ENCODE data around the gene ICAM4. TPM values are rescaled to one million over a fixed set of nuclear protein-coding genes. Genes with fewer than 3 reads are reported as not detected.

The ICAM4 gene
- total and polyA plus RNA-seq, 2 of the 13 experiments (the other 11 are each of a cell fraction or from before 2014, with no cell fraction given) = 2.9 to 4.0 TPM

DNA sequence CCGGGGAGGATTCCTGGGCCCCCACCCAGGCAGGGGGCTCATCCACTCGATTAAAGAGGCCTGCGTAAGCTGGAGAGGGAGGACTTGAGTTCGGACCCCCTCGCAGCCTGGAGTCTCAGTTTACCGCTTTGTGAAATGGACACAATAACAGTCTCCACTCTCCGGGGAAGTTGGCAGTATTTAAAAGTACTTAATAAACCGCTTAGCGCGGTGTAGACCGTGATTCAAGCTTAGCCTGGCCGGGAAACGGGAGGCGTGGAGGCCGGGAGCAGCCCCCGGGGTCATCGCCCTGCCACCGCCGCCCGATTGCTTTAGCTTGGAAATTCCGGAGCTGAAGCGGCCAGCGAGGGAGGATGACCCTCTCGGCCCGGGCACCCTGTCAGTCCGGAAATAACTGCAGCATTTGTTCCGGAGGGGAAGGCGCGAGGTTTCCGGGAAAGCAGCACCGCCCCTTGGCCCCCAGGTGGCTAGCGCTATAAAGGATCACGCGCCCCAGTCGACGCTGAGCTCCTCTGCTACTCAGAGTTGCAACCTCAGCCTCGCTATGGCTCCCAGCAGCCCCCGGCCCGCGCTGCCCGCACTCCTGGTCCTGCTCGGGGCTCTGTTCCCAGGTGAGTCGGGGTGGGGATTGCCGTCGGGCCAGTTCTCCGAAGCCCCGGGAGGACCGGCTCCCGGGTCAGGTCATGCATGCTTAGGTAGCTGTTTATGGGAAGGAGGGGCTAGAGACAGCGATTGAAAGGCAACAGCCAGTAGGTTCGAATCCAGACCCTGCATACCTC lies 15.9 kb upstream of the ICAM4 start, which contains the start of gene ICAM1 (continued):
- TF ChIP-seq, protein P1, sequence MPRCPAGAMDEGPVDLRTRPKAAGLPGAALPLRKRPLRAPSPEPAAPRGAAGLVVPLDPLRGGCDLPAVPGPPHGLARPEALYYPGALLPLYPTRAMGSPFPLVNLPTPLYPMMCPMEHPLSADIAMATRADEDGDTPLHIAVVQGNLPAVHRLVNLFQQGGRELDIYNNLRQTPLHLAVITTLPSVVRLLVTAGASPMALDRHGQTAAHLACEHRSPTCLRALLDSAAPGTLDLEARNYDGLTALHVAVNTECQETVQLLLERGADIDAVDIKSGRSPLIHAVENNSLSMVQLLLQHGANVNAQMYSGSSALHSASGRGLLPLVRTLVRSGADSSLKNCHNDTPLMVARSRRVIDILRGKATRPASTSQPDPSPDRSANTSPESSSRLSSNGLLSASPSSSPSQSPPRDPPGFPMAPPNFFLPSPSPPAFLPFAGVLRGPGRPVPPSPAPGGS (CRISPR knock-in tag; IDR thresholded peaks at IDR 0.05) = 0 out of 2 replicates have a peak, but pooled peaks have one; percentile 46
- TF ChIP-seq NFIC (IDR thresholded peaks at IDR 0.05; ENCODE audit: low read length) (0 out of 2 replicates have a peak, but pooled peaks have one; percentile 15), RBM39 (IDR thresholded peaks at IDR 0.05; ENCODE audit: low read depth, low read length, poor library complexity, severe bottlenecking) (no peak), RAD51 (IDR thresholded peaks at IDR 0.05; ENCODE audit: borderline replicate concordance) (no peak), FOSL2 (CRISPR knock-in tag; IDR thresholded peaks at IDR 0.05) (peak; percentile 64), ZNF883 (CRISPR knock-in tag; IDR thresholded peaks at IDR 0.05; ENCODE audit: not compliant biosample characterization) (peak; percentile 61), YY1 (IDR thresholded peaks at IDR 0.05; ENCODE audit: insufficient read depth, insufficient replicate concordance, low read depth, low read length) (no peak), PHB2 (IDR thresholded peaks at IDR 0.05; ENCODE audit: partially characterized antibody) (no peak), NFATC3 (CRISPR knock-in tag; IDR thresholded peaks at IDR 0.05) (0 out of 2 replicates have a peak, but pooled peaks have one; percentile 43), ZNF766 (CRISPR knock-in tag; IDR thresholded peaks at IDR 0.05; ENCODE audit: borderline replicate concordance) (peak; percentile 65; the same call in 1 of the 2 replicates), SMARCE1 (IDR thresholded peaks at IDR 0.05; ENCODE audit: borderline replicate concordance) (no peak), HOXD1 (CRISPR knock-in tag; IDR thresholded peaks at IDR 0.05) (peak; percentile 46; the same call in 1 of the 2 replicates), NR1H2 (CRISPR knock-in tag; IDR thresholded peaks at IDR 0.05; ENCODE audit: borderline replicate concordance, low read depth) (no peak; the same call in 1 of the 2 replicates)
- TF ChIP-seq, protein P2, sequence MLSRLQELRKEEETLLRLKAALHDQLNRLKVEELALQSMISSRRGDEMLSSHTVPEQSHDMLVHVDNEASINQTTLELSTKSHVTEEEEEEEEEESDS (CRISPR knock-in tag; IDR thresholded peaks at IDR 0.05; ENCODE audit: borderline replicate concordance) = peak; percentile 54; the same call in 1 of the 2 replicates
- TF ChIP-seq, protein P3, sequence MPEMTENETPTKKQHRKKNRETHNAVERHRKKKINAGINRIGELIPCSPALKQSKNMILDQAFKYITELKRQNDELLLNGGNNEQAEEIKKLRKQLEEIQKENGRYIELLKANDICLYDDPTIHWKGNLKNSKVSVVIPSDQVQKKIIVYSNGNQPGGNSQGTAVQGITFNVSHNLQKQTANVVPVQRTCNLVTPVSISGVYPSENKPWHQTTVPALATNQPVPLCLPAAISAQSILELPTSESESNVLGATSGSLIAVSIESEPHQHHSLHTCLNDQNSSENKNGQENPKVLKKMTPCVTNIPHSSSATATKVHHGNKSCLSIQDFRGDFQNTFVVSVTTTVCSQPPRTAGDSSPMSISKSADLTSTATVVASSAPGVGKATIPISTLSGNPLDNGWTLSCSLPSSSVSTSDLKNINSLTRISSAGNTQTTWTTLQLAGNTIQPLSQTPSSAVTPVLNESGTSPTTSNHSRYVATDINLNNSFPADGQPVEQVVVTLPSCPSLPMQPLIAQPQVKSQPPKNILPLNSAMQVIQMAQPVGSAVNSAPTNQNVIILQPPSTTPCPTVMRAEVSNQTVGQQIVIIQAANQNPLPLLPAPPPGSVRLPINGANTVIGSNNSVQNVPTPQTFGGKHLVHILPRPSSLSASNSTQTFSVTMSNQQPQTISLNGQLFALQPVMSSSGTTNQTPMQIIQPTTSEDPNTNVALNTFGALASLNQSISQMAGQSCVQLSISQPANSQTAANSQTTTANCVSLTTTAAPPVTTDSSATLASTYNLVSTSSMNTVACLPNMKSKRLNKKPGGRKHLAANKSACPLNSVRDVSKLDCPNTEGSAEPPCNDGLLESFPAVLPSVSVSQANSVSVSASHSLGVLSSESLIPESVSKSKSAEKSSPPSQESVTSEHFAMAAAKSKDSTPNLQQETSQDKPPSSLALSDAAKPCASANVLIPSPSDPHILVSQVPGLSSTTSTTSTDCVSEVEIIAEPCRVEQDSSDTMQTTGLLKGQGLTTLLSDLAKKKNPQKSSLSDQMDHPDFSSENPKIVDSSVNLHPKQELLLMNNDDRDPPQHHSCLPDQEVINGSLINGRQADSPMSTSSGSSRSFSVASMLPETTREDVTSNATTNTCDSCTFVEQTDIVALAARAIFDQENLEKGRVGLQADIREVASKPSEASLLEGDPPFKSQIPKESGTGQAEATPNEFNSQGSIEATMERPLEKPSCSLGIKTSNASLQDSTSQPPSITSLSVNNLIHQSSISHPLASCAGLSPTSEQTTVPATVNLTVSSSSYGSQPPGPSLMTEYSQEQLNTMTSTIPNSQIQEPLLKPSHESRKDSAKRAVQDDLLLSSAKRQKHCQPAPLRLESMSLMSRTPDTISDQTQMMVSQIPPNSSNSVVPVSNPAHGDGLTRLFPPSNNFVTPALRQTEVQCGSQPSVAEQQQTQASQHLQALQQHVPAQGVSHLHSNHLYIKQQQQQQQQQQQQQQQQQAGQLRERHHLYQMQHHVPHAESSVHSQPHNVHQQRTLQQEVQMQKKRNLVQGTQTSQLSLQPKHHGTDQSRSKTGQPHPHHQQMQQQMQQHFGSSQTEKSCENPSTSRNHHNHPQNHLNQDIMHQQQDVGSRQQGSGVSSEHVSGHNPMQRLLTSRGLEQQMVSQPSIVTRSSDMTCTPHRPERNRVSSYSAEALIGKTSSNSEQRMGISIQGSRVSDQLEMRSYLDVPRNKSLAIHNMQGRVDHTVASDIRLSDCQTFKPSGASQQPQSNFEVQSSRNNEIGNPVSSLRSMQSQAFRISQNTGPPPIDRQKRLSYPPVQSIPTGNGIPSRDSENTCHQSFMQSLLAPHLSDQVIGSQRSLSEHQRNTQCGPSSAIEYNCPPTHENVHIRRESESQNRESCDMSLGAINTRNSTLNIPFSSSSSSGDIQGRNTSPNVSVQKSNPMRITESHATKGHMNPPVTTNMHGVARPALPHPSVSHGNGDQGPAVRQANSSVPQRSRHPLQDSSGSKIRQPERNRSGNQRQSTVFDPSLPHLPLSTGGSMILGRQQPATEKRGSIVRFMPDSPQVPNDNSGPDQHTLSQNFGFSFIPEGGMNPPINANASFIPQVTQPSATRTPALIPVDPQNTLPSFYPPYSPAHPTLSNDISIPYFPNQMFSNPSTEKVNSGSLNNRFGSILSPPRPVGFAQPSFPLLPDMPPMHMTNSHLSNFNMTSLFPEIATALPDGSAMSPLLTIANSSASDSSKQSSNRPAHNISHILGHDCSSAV (CRISPR knock-in tag; IDR thresholded peaks at IDR 0.05; ENCODE audit: borderline replicate concordance) = no peak
